C4-2B (cell line): ENCODE data around the gene CHAC1.

Source experiments
- ZFX ChIP-seq: fragments of 450-650 bp; IDR thresholded peaks from 2 replicates; pipeline ENCODE4 v1.6.1; 2017
- TF ChIP-seq, protein P1 (sequence below): fragments of 450-650 bp; conservative IDR thresholded peaks from 2 replicates; pipeline ENCODE4 v1.5.1; 2017; ENCODE audit warnings: mild to moderate bottlenecking

DNA sequence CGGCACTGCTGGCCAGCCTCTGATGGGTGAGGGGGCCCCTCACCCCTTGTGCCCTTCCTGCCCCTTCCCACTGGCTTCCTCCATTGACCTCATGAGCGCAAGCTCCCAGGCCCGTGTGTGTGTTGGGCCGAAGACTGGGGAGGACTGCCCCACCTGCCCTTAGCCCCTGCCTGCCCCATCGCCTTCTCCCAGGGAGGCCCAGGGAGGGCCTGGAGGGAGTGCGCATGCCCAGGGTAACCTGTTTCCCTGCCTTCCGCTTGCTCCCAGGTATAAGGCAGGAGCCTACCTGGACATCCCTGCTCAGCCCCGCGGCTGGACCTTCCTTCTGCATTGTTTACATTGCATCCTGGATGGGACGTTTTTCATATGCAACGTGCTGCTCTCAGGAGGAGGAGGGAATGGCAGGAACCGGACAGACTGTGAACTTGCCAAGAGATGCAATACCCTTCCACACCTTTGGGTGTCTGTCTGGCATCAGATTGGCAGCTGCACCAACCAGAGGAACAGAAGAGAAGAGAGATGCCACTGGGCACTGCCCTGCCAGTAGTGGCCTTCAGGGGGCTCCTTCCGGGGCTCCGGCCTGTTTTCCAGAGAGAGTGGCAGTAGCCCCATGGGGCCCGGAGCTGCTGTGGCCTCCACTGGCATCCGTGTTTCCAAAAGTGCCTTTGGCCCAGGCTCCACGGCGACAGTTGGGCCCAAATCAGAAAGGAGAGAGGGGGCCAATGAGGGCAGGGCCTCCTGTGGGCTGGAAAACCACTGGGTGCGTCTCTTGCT is 15.3 kb upstream of the CHAC1 start:
- TF ChIP-seq, protein P1, sequence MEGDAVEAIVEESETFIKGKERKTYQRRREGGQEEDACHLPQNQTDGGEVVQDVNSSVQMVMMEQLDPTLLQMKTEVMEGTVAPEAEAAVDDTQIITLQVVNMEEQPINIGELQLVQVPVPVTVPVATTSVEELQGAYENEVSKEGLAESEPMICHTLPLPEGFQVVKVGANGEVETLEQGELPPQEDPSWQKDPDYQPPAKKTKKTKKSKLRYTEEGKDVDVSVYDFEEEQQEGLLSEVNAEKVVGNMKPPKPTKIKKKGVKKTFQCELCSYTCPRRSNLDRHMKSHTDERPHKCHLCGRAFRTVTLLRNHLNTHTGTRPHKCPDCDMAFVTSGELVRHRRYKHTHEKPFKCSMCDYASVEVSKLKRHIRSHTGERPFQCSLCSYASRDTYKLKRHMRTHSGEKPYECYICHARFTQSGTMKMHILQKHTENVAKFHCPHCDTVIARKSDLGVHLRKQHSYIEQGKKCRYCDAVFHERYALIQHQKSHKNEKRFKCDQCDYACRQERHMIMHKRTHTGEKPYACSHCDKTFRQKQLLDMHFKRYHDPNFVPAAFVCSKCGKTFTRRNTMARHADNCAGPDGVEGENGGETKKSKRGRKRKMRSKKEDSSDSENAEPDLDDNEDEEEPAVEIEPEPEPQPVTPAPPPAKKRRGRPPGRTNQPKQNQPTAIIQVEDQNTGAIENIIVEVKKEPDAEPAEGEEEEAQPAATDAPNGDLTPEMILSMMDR: peak; percentile 90
- no peak for TF ChIP-seq ZFX
